ENCODE measurements around the gene WASF2. TPM values are rescaled to one million over a fixed set of nuclear protein-coding genes. Genes with fewer than 3 reads are reported as not detected.
A peak's percentile ranks its signal among the peaks of the same experiment; 100 is the strongest.

The WASF2 gene
- total RNA-seq, 6 experiments from 2014 or later = 18.4 to 38.1 (median 26.5) TPM

GRCh38 chr1:27521861-27522431, 32.0 kb upstream of the WASF2 start:
- H3K36me3 ChIP-seq = no peaks in the 10 kb centered on the region
- WGBS (ENCODE audit: insufficient coverage, low coverage, low lambda C conversion rate, missing lambda C conversion rate) = 67% methylated on average over 7 of the region's 9 CpGs
- H3K9me3 ChIP-seq = no peaks in the 10 kb centered on the region
- ATAC-seq = no peak
- H3K4me3 ChIP-seq = no peak overlapping the region
- no peak overlapping the region for H3K27ac ChIP-seq
- intact Hi-C loops (cut with DNase I) = no loop called here
- no peaks in the 10 kb centered on the region for H3K27me3 ChIP-seq
- TF ChIP-seq POLR2A (IDR thresholded peaks at IDR 0.05) = no peak
- TF ChIP-seq, protein P1, sequence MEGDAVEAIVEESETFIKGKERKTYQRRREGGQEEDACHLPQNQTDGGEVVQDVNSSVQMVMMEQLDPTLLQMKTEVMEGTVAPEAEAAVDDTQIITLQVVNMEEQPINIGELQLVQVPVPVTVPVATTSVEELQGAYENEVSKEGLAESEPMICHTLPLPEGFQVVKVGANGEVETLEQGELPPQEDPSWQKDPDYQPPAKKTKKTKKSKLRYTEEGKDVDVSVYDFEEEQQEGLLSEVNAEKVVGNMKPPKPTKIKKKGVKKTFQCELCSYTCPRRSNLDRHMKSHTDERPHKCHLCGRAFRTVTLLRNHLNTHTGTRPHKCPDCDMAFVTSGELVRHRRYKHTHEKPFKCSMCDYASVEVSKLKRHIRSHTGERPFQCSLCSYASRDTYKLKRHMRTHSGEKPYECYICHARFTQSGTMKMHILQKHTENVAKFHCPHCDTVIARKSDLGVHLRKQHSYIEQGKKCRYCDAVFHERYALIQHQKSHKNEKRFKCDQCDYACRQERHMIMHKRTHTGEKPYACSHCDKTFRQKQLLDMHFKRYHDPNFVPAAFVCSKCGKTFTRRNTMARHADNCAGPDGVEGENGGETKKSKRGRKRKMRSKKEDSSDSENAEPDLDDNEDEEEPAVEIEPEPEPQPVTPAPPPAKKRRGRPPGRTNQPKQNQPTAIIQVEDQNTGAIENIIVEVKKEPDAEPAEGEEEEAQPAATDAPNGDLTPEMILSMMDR (IDR thresholded peaks at IDR 0.05) = no peak
- DNase-seq = no peak
- H3K4me1 ChIP-seq = peaks cover 0 to 10% (median 2%) of the 10 kb centered on the region in 4 donors

- 45% methylated on average over 2 of the region's 20 CpGs for WGBS (ENCODE audit: insufficient coverage, low coverage, low lambda C conversion rate, missing lambda C conversion rate)
Measured at GRCh38 chr1:27521336-27521831, 31.4 kb upstream of the WASF2 start.

DNA sequence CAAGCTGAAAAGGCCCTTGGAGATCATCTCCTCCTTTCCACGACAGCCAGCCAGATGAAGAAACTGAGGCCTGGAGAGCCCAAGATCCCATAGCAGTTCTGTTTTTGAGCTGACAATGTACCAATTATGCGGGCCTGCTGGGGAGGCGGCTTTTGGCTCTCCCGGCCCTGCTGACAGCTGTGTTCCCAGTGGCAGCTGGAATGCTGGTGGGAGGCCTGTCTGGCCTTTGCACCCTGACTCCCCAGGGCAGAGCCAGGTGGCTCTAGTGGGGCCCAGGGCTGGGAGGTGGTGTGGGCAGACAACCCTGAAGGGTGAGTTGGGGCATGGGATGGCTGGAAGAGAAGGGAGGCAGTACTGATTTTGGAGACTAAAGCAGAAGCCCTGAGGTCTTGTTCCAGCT, 30.7 kb upstream of the WASF2 start:
- peak in 2 of 4 donors; percentile 12 to 34 for ATAC-seq
- Histone ChIP-seq H3K4me3 (no peak overlapping the region), H3K4me1 (peaks cover 0 to 10% (median 2%) of the 10 kb centered on the region in 4 donors), H3K9me3 (no peaks in the 10 kb centered on the region), H3K27ac (no peak overlapping the region), H3K27me3 (no peaks in the 10 kb centered on the region), H3K36me3 (no peaks in the 10 kb centered on the region)
- TF ChIP-seq POLR2A (IDR thresholded peaks at IDR 0.05) = no peak
- TF ChIP-seq, protein P1 (IDR thresholded peaks at IDR 0.05) = no peak
- intact Hi-C loops (cut with DNase I) = no loop called here
- DNase-seq = peak in 1 of 3 donors; percentile 61
- no CpG with 5 or more reads among the region's 4 CpGs for WGBS (ENCODE audit: insufficient coverage, low coverage, low lambda C conversion rate, missing lambda C conversion rate)

More at GRCh38 chr1:27521336-27521831, 31.4 kb upstream of the WASF2 start:
- H3K27ac ChIP-seq = no peak overlapping the region
- peaks cover 0 to 10% (median 2%) of the 10 kb centered on the region in 4 donors for H3K4me1 ChIP-seq
- DNase-seq (no peak), ATAC-seq (no peak)
- no peaks in the 10 kb centered on the region for H3K36me3 ChIP-seq
- intact Hi-C loops (cut with DNase I) = no loop called here
- no peak overlapping the region for H3K4me3 ChIP-seq
- no peaks in the 10 kb centered on the region for H3K9me3 ChIP-seq
- no peaks in the 10 kb centered on the region for H3K27me3 ChIP-seq
- no peak for TF ChIP-seq POLR2A (IDR thresholded peaks at IDR 0.05)
- TF ChIP-seq, protein P1 (IDR thresholded peaks at IDR 0.05) = no peak

- H3K36me3 ChIP-seq = no peaks in the 10 kb centered on the region
- H3K27ac ChIP-seq = peak overlapping the region in 1 of 3 donors; percentile 17
- H3K4me3 ChIP-seq = peak overlapping the region in 2 of 3 donors; percentile 17 to 39
- no peaks in the 10 kb centered on the region for H3K9me3 ChIP-seq
- H3K4me1 ChIP-seq = peaks cover 0 to 10% (median 2%) of the 10 kb centered on the region in 4 donors
- 61% methylated on average over 3 of the region's 24 CpGs for WGBS (ENCODE audit: insufficient coverage, low coverage, low lambda C conversion rate, missing lambda C conversion rate)
- peak; percentile 92 to 95 (median 94) for ATAC-seq
- peak; percentile 87 to 93 (median 90) for DNase-seq
- peak; percentile 46 for TF ChIP-seq POLR2A (IDR thresholded peaks at IDR 0.05)
- TF ChIP-seq, protein P1 (IDR thresholded peaks at IDR 0.05) = no peak
- no peaks in the 10 kb centered on the region for H3K27me3 ChIP-seq
- intact Hi-C loops (cut with DNase I) = no loop called here
Measured at GRCh38 chr1:27519331-27520258, 29.6 kb upstream of the WASF2 start.

All from right lobe of liver (tissue), 6 donors.